RWPE2 (cell line): Measurements from ENCODE around the gene VARS1.
"Not testable (repeated sequence)": the region's sequence is repeated elsewhere in the genome, so short reads cannot be mapped to it uniquely, and the experiment has no call there.

Experiments used
- ATAC-seq: fragments of 200-7000 bp; cut with Tn5 transposase; 3 replicates; pipeline ENCODE4 v1.9.1; 2021; ENCODE audit warnings: low read depth
- DNase-seq: peaks from one replicate; pipeline ENCODE4 v3.0.0-alpha.2; 2020; ENCODE audit warnings: low spot score
- H3K27ac ChIP-seq: fragments of 450-650 bp; 2 replicates; pipeline ENCODE4 v1.5.1; 2017; ENCODE audit warnings: mild to moderate bottlenecking; ENCODE audit not compliant: poor library complexity, severe bottlenecking
- H3K27me3 ChIP-seq: fragments of 250-450 bp; sonication (Bioruptor Pico); 2 replicates; pipeline ENCODE4 v1.5.1; 2021; ENCODE audit warnings: mild to moderate bottlenecking, moderate library complexity; ENCODE audit not compliant: insufficient read depth, poor library complexity, severe bottlenecking
- H3K36me3 ChIP-seq: fragments of 250-450 bp; sonication (Bioruptor Pico); 2 replicates; pipeline ENCODE4 v1.5.1; 2020; ENCODE audit warnings: low read depth, mild to moderate bottlenecking, moderate library complexity
- H3K4me1 ChIP-seq: fragments of 250-450 bp; sonication (Bioruptor Pico); 2 replicates; pipeline ENCODE4 v1.5.1; 2021; ENCODE audit warnings: mild to moderate bottlenecking, moderate library complexity; ENCODE audit not compliant: insufficient read depth, poor library complexity, severe bottlenecking
- H3K4me3 ChIP-seq: fragments of 250-450 bp; sonication (Bioruptor Pico); 2 replicates; pipeline ENCODE4 v1.5.1; 2021; ENCODE audit warnings: mild to moderate bottlenecking, moderate library complexity; ENCODE audit not compliant: severe bottlenecking
- H3K9me3 ChIP-seq: fragments of 250-450 bp; sonication (Bioruptor Pico); 2 replicates; pipeline ENCODE4 v1.5.1; 2021; ENCODE audit warnings: mild to moderate bottlenecking, moderate library complexity; ENCODE audit not compliant: severe bottlenecking
- TF ChIP-seq, protein P1 (sequence below): fragments of 450-650 bp; IDR thresholded peaks from one replicate; pipeline ENCODE4 v1.5.1; 2017; ENCODE audit warnings: mild to moderate bottlenecking, moderate library complexity; ENCODE audit not compliant: poor library complexity, severe bottlenecking

Gene VARS1

GRCh38 chr6:31819871-31820299, 24.3 kb upstream of the VARS1 start:
- peak overlapping the region; percentile 92 for H3K27ac ChIP-seq
- peaks cover 36% of the 10 kb centered on the region for H3K4me1 ChIP-seq
- TF ChIP-seq, protein P1, sequence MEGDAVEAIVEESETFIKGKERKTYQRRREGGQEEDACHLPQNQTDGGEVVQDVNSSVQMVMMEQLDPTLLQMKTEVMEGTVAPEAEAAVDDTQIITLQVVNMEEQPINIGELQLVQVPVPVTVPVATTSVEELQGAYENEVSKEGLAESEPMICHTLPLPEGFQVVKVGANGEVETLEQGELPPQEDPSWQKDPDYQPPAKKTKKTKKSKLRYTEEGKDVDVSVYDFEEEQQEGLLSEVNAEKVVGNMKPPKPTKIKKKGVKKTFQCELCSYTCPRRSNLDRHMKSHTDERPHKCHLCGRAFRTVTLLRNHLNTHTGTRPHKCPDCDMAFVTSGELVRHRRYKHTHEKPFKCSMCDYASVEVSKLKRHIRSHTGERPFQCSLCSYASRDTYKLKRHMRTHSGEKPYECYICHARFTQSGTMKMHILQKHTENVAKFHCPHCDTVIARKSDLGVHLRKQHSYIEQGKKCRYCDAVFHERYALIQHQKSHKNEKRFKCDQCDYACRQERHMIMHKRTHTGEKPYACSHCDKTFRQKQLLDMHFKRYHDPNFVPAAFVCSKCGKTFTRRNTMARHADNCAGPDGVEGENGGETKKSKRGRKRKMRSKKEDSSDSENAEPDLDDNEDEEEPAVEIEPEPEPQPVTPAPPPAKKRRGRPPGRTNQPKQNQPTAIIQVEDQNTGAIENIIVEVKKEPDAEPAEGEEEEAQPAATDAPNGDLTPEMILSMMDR: no peak

GRCh38 chr6:31817929-31818511, 22.5 kb upstream of the VARS1 start:
- H3K36me3 ChIP-seq, ATAC-seq, DNase-seq, H3K27me3 ChIP-seq, H3K9me3 ChIP-seq: not testable (repeated sequence)
- Histone ChIP-seq H3K4me3 (peak overlapping the region; percentile 45), H3K27ac (peak overlapping the region; percentile 92), H3K4me1 (peaks cover 29% of the 10 kb centered on the region)
- TF ChIP-seq, protein P1: peak; percentile 20

More at GRCh38 chr6:31819871-31820299, 24.3 kb upstream of the VARS1 start:
- ATAC-seq (no peak), DNase-seq (no peak)
- Histone ChIP-seq H3K36me3 (peaks cover 6% of the 10 kb centered on the region; the same call in 1 of the 2 replicates), H3K9me3 (no peaks in the 10 kb centered on the region), H3K27me3 (no peaks in the 10 kb centered on the region), H3K4me3 (no peak overlapping the region)

DNA sequence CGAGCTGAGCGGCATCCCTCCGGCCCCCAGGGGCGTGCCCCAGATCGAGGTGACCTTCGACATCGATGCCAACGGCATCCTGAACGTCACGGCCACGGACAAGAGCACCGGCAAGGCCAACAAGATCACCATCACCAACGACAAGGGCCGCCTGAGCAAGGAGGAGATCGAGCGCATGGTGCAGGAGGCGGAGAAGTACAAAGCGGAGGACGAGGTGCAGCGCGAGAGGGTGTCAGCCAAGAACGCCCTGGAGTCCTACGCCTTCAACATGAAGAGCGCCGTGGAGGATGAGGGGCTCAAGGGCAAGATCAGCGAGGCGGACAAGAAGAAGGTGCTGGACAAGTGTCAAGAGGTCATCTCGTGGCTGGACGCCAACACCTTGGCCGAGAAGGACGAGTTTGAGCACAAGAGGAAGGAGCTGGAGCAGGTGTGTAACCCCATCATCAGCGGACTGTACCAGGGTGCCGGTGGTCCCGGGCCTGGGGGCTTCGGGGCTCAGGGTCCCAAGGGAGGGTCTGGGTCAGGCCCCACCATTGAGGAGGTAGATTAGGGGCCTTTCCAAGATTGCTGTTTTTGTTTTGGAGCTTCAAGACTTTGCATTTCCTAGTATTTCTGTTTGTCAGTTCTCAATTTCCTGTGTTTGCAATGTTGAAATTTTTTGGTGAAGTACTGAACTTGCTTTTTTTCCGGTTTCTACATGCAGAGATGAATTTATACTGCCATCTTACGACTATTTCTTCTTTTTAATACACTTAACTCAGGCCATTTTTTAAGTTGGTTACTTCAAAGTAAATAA, 21.8 kb upstream of the VARS1 start:
- Histone ChIP-seq H3K27ac (peak overlapping the region; percentile 92), H3K4me1 (peaks cover 28% of the 10 kb centered on the region), H3K4me3 (peak overlapping the region; percentile 45)
- ATAC-seq, H3K9me3 ChIP-seq, H3K36me3 ChIP-seq, DNase-seq, H3K27me3 ChIP-seq: not testable (repeated sequence)

DNA sequence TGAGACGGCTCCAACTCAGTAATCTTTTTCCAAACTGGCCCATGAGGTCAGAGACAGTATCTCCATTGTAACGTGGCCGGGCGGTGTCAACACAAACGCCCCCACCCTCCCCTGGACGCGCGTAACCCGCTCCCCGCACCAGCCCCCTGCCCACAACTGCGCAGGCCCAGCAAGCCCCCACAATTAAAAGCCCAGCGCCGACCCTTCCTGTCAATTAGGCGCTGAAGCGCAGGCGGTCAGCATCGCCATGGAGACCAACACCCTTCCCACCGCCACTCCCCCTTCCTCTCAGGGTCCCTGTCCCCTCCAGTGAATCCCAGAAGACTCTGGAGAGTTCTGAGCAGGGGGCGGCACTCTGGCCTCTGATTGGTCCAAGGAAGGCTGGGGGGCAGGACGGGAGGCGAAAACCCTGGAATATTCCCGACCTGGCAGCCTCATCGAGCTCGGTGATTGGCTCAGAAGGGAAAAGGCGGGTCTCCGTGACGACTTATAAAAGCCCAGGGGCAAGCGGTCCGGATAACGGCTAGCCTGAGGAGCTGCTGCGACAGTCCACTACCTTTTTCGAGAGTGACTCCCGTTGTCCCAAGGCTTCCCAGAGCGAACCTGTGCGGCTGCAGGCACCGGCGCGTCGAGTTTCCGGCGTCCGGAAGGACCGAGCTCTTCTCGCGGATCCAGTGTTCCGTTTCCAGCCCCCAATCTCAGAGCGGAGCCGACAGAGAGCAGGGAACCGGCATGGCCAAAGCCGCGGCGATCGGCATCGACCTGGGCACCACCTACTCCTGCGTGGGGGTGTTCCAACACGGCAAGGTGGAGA, 19.7 kb upstream of the VARS1 start, which contains the start of the genes HSPA1A and HSPA1L:
HSPA1A (plus strand) TSS at position 519 of the 814 bp plus-strand sequence; CDS start at position 733, 214 bp downstream.
HSPA1L (minus strand) TSS at position 259 of the 814 bp plus-strand sequence. CDS start 3,311 bp downstream, outside the sequence.
- ATAC-seq (peak; percentile 71), DNase-seq (peak; percentile 93)
- Histone ChIP-seq H3K4me1 (peaks cover 22% of the 10 kb centered on the region), H3K27ac (peak within 1 kb of the TSS; percentile 93), H3K9me3 (no peaks in the 10 kb centered on the region), H3K36me3 (peaks cover 6% of the 10 kb centered on the region; the same call in 1 of the 2 replicates), H3K4me3 (peak within 1 kb of the TSS; percentile 58), H3K27me3 (no peaks in the 10 kb centered on the region)
- TF ChIP-seq, protein P1: no peak

DNA sequence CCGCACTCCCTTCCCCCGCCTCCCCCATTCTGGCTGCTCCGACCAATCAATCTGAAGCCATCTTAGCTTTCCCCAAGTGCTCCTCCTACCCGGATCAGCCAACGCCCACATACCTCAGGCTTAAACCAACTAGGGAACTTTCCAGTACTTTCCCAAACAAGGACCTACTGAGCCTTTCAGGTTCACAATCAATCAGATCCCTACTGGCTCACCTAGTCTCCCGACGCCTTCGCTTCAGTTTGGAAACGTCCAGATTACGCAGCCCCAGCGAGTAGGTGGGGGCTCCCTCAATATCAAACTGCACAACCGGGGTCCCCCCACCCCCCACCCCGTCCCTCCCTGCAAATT, 19.1 kb upstream of the VARS1 start:
- Histone ChIP-seq H3K4me1 (peaks cover 17% of the 10 kb centered on the region), H3K9me3 (no peaks in the 10 kb centered on the region), H3K27me3 (no peaks in the 10 kb centered on the region), H3K36me3 (peaks cover 6% of the 10 kb centered on the region; the same call in 1 of the 2 replicates), H3K27ac (peak overlapping the region; percentile 93), H3K4me3 (peak overlapping the region; percentile 58)
- peak; percentile 76 for ATAC-seq
- TF ChIP-seq, protein P1: no peak
- peak; percentile 98 for DNase-seq
